Activated naive CD4-positive, alpha-beta T cell treated with anti-CD3 and anti-CD28 coated beads, Interleukin-2, amount 10 ng/mL, durations not matched to agents 7 days and 5 days (primary cell): ENCODE measurements around the gene CELF2.
"Not testable (repeated sequence)": the region's sequence is repeated elsewhere in the genome, so short reads cannot be mapped to it uniquely, and the experiment has no call there.

Experiments
- CTCF ChIA-PET: fragments of 350-600 bp; sonication (Branson Sonifier 250); formaldehyde crosslinking; loops from one replicate; lab custom pipeline; 2021; ENCODE audit warnings: antibody characterized with exemption; lab: Charles Lee
- DNase-seq: peaks from one replicate; pipeline ENCODE4 v3.0.0-alpha.2; 2020
- H3K27ac Mint-ChIP-seq: one replicate; pipeline ENCODE4 v1.8.0; 2021; ENCODE audit warnings: mild to moderate bottlenecking, moderate library complexity, mixed read lengths
- H3K27me3 Mint-ChIP-seq: one replicate; pipeline ENCODE4 v1.8.0; 2021; ENCODE audit warnings: mild to moderate bottlenecking, mixed read lengths
- H3K36me3 Mint-ChIP-seq: one replicate; pipeline ENCODE4 v1.8.0; 2021; ENCODE audit warnings: mixed read lengths
- H3K4me1 Mint-ChIP-seq: one replicate; pipeline ENCODE4 v1.8.0; 2021; ENCODE audit warnings: mixed read lengths
- H3K4me3 Mint-ChIP-seq: one replicate; pipeline ENCODE4 v1.8.0; 2021; ENCODE audit warnings: mild to moderate bottlenecking, moderate library complexity, mixed read lengths
- H3K9me3 Mint-ChIP-seq: one replicate; pipeline ENCODE4 v1.8.0; 2021; ENCODE audit warnings: mixed read lengths

The CELF2 gene

GRCh38 chr10:10993785-10994184 is 23.9 kb upstream of the CELF2 start:
- Mint-ChIP-seq H3K27ac (no peak overlapping the region), H3K4me1 (no peaks in the 10 kb centered on the region), H3K36me3 (no peaks in the 10 kb centered on the region), H3K4me3 (no peak overlapping the region), H3K9me3 (no peaks in the 10 kb centered on the region), H3K27me3 (peaks cover 24% of the 10 kb centered on the region)
- no peak for DNase-seq
- CTCF ChIA-PET: interaction anchor here (0.9 kb wide), 1 partner anchor 26 kb away, joined by 3 read pairs; no protein-coding TSS in a partner anchor

GRCh38 chr10:10994360-10994759 is 23.3 kb upstream of the CELF2 start:
- H3K27me3 Mint-ChIP-seq: peaks cover 24% of the 10 kb centered on the region
- no peak for DNase-seq
- no peaks in the 10 kb centered on the region for H3K4me1 Mint-ChIP-seq
- H3K27ac Mint-ChIP-seq: no peak overlapping the region
- H3K9me3 Mint-ChIP-seq: no peaks in the 10 kb centered on the region
- H3K36me3 Mint-ChIP-seq: no peaks in the 10 kb centered on the region
- H3K4me3 Mint-ChIP-seq: no peak overlapping the region
- CTCF ChIA-PET: interaction anchor here (0.9 kb wide), 1 partner anchor 26 kb away, joined by 3 read pairs; no protein-coding TSS in a partner anchor

GRCh38 chr10:10995120-10995519 is 22.6 kb upstream of the CELF2 start:
- DNase-seq: no peak
- H3K27me3 Mint-ChIP-seq: peaks cover 24% of the 10 kb centered on the region
- no peaks in the 10 kb centered on the region for H3K4me1 Mint-ChIP-seq
- no peak overlapping the region for H3K27ac Mint-ChIP-seq
- CTCF ChIA-PET: interaction anchor here (1.0 kb wide), 1 partner anchor 24 kb away, joined by 3 read pairs; no protein-coding TSS in a partner anchor
- H3K36me3 Mint-ChIP-seq: no peaks in the 10 kb centered on the region
- H3K9me3 Mint-ChIP-seq: no peaks in the 10 kb centered on the region
- H3K4me3 Mint-ChIP-seq: no peak overlapping the region

GRCh38 chr10:10996966-10997620 is 20.6 kb upstream of the CELF2 start:
- H3K27me3 Mint-ChIP-seq: peaks cover 14% of the 10 kb centered on the region
- CTCF ChIA-PET: no interaction called here
- no peak overlapping the region for H3K27ac Mint-ChIP-seq
- H3K4me3 Mint-ChIP-seq: no peak overlapping the region
- no peaks in the 10 kb centered on the region for H3K36me3 Mint-ChIP-seq
- DNase-seq: no peak
- H3K9me3 Mint-ChIP-seq: no peaks in the 10 kb centered on the region
- H3K4me1 Mint-ChIP-seq: no peaks in the 10 kb centered on the region

- not testable (repeated sequence) for H3K27ac Mint-ChIP-seq, H3K4me1 Mint-ChIP-seq, H3K4me3 Mint-ChIP-seq, H3K36me3 Mint-ChIP-seq, H3K9me3 Mint-ChIP-seq, DNase-seq
- CTCF ChIA-PET: interaction anchor here (1.1 kb wide), 1 partner anchor 16 kb away, joined by 3 read pairs; no protein-coding TSS in a partner anchor
- H3K27me3 Mint-ChIP-seq: peaks cover 23% of the 10 kb centered on the region
These were observed 18.2 kb upstream of the CELF2 start for GRCh38 chr10:10999501-10999900.

DNA sequence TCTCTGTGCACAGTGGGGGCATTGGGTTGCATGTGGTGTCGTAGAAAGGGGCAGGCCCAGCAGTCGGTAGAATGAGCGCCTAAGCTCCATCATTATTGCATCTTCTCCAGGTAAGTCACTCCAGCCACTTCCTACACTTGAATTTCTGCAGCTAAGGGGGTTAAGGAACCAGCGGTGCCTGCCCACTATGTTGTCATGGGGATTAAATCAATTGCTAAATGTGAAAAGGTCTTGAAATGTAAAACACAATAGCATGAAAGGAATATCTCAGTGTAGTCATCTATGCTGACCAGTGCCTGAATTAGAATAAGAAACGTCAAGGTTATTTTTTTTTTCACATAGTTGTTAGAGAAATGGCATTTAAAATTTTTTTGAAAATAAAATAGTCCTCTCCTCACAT is 15.2 kb upstream of the CELF2 start:
- H3K4me3 Mint-ChIP-seq: no peak overlapping the region
- no peaks in the 10 kb centered on the region for H3K36me3 Mint-ChIP-seq
- H3K27me3 Mint-ChIP-seq: peaks cover 23% of the 10 kb centered on the region
- no peak overlapping the region for H3K27ac Mint-ChIP-seq
- DNase-seq: no peak
- CTCF ChIA-PET: no interaction called here
- no peaks in the 10 kb centered on the region for H3K4me1 Mint-ChIP-seq
- H3K9me3 Mint-ChIP-seq: no peaks in the 10 kb centered on the region

DNA sequence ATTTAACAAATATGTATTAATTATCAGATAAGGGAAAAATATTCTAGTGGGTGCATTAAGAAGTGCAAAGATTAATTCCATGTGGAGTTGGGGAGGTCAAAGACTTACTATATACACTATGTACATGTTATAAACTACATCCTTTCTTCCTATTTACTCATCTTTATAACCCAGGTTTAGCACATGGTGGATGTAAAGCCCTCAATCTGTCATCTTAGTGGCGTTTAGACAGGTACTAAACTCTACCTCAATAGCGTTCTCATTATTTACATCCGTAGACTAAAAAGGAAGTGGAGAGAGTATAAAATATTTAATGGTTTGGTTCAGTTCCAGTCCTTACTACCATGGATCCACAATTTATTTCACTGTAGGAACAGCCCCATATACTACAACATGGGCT is 14.8 kb upstream of the CELF2 start:
- peaks cover 27% of the 10 kb centered on the region for H3K27me3 Mint-ChIP-seq
- H3K27ac Mint-ChIP-seq: no peak overlapping the region
- no peak for DNase-seq
- H3K4me1 Mint-ChIP-seq: no peaks in the 10 kb centered on the region
- H3K9me3 Mint-ChIP-seq: no peaks in the 10 kb centered on the region
- no peak overlapping the region for H3K4me3 Mint-ChIP-seq
- no peaks in the 10 kb centered on the region for H3K36me3 Mint-ChIP-seq
- CTCF ChIA-PET: no interaction called here

DNA sequence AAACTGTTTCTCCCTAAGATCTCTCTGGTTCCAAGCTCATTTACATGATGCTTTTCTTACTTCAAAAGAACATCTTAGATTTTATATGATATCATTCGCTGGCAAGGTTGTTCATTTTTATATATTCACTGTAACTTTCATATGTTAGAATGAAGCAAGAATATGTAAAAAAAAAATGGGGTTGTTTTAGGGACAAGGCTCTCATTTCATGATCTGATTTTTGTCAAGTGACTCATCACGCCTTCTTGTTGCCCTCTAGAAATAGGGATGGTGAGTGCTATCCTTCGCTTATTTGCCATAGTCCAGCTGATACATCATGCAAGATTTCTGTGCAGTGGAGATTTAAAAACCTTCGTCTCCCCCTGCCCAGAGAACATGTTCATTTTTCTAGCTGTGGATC is 14.0 kb upstream of the CELF2 start:
- Mint-ChIP-seq H3K27ac (no peak overlapping the region), H3K9me3 (no peaks in the 10 kb centered on the region), H3K4me3 (no peak overlapping the region), H3K36me3 (no peaks in the 10 kb centered on the region), H3K27me3 (peaks cover 34% of the 10 kb centered on the region), H3K4me1 (peaks cover under 1% of the 10 kb centered on the region)
- DNase-seq: no peak
- CTCF ChIA-PET: no interaction called here

- no peak overlapping the region for H3K4me3 Mint-ChIP-seq
- H3K4me1 Mint-ChIP-seq: peaks cover 6% of the 10 kb centered on the region
- no peaks in the 10 kb centered on the region for H3K9me3 Mint-ChIP-seq
- H3K27me3 Mint-ChIP-seq: peaks cover 41% of the 10 kb centered on the region
- no peak for DNase-seq
- CTCF ChIA-PET: no interaction called here
- H3K36me3 Mint-ChIP-seq: no peaks in the 10 kb centered on the region
- H3K27ac Mint-ChIP-seq: no peak overlapping the region
These were observed 13.3 kb upstream of the CELF2 start for GRCh38 chr10:11004144-11005077.

- CTCF ChIA-PET: no interaction called here
- H3K27ac Mint-ChIP-seq: no peak overlapping the region
- H3K27me3 Mint-ChIP-seq: peaks cover 50% of the 10 kb centered on the region
- peaks cover 10% of the 10 kb centered on the region for H3K4me1 Mint-ChIP-seq
- no peaks in the 10 kb centered on the region for H3K36me3 Mint-ChIP-seq
- no peak for DNase-seq
- H3K9me3 Mint-ChIP-seq: no peaks in the 10 kb centered on the region
- H3K4me3 Mint-ChIP-seq: no peak overlapping the region
These were observed 11.8 kb upstream of the CELF2 start for GRCh38 chr10:11005725-11006427.

- Mint-ChIP-seq H3K27ac (no peak overlapping the region), H3K27me3 (peaks cover 54% of the 10 kb centered on the region), H3K9me3 (no peaks in the 10 kb centered on the region), H3K36me3 (no peaks in the 10 kb centered on the region), H3K4me3 (no peak overlapping the region), H3K4me1 (peaks cover 10% of the 10 kb centered on the region)
- CTCF ChIA-PET: no interaction called here
- DNase-seq: no peak
These were observed 11.2 kb upstream of the CELF2 start for GRCh38 chr10:11006428-11006825.

DNA sequence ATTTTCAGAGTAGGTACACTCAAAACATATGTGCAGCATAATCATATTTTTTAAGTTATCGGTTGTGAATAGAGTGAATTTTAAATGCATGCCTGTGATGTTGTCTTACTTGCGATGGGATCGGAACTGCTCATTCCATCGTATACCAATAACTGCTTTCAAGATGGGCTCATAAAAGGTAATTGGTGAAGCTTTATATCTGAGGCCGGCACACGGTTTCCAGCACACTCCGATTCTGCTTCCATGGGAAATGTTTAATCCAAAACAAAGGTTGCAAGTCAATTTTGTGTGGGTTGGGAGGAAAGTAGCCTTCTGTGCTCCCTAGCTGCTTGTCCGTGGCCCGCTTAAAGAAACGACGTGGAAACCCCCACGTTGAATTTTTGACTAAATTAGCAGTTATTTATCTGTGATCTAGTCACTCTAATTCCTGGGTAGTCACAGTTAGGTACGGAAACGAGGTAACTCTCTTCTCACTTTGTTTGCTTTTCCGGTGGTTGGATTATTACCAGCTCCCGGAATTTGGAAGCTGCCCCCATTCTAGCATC is 10.1 kb upstream of the CELF2 start:
- no peak overlapping the region for H3K27ac Mint-ChIP-seq
- H3K4me1 Mint-ChIP-seq: peaks cover 13% of the 10 kb centered on the region
- H3K9me3 Mint-ChIP-seq: no peaks in the 10 kb centered on the region
- H3K4me3 Mint-ChIP-seq: no peak overlapping the region
- H3K36me3 Mint-ChIP-seq: no peaks in the 10 kb centered on the region
- CTCF ChIA-PET: no interaction called here
- no peak for DNase-seq
- peaks cover 59% of the 10 kb centered on the region for H3K27me3 Mint-ChIP-seq

GRCh38 chr10:11009471-11010308 is 8.0 kb upstream of the CELF2 start:
- Mint-ChIP-seq H3K36me3 (no peaks in the 10 kb centered on the region), H3K4me3 (no peak overlapping the region), H3K27ac (no peak overlapping the region), H3K9me3 (no peaks in the 10 kb centered on the region), H3K27me3 (peaks cover 70% of the 10 kb centered on the region), H3K4me1 (peaks cover 13% of the 10 kb centered on the region)
- CTCF ChIA-PET: no interaction called here
- no peak for DNase-seq
